OCI-LY1 (cell line): ENCODE data around the gene XRCC6.

Experiments
- H2AFZ ChIP-seq: fragments of 200-600 bp; sonication (generic), shearing (Covaris generic); 2 replicates; pipeline ENCODE4 v1.6.0; 2014; ENCODE audit warnings: antibody characterized with exemption, mild to moderate bottlenecking, low read length
- H3F3A ChIP-seq: fragments of 200-600 bp; sonication (generic), shearing (Covaris generic); 2 replicates; pipeline ENCODE4 v1.6.0; 2014; ENCODE audit warnings: mild to moderate bottlenecking, antibody characterized with exemption, low read length, moderate library complexity; ENCODE audit not compliant: insufficient read depth
- H3K27ac ChIP-seq: fragments of 200-600 bp; sonication (generic); 2 replicates; pipeline ENCODE4 v1.5.1; 2014; ENCODE audit warnings: low read length, mixed run types, mild to moderate bottlenecking, low read depth; ENCODE audit not compliant: poor library complexity, severe bottlenecking
- H3K27me3 ChIP-seq: fragments of 200-600 bp; sonication (generic); 2 replicates; pipeline ENCODE4 v1.6.0; 2014; ENCODE audit warnings: antibody characterized with exemption, mild to moderate bottlenecking, low read length, moderate library complexity; ENCODE audit not compliant: insufficient read depth
- H3K36me3 ChIP-seq: fragments of 200-600 bp; sonication (generic); 2 replicates; pipeline ENCODE4 v1.6.1; 2014; ENCODE audit warnings: mild to moderate bottlenecking, antibody characterized with exemption, low read length, moderate library complexity, mixed read lengths; ENCODE audit not compliant: insufficient read depth
- H3K4me1 ChIP-seq: fragments of 200-600 bp; sonication (generic); 2 replicates; pipeline ENCODE4 v1.5.1; 2014; ENCODE audit warnings: mild to moderate bottlenecking, low read length, moderate library complexity; ENCODE audit not compliant: insufficient read depth, severe bottlenecking
- H3K4me2 ChIP-seq: fragments of 200-600 bp; sonication (generic), shearing (Covaris generic); 2 replicates; pipeline ENCODE4 v1.6.1; 2014; ENCODE audit warnings: low read length
- H3K4me3 ChIP-seq: fragments of 200-600 bp; sonication (generic); 2 replicates; pipeline ENCODE4 v1.5.1; 2014; ENCODE audit warnings: low read length, low read depth, mild to moderate bottlenecking, mixed read lengths; ENCODE audit not compliant: poor library complexity, severe bottlenecking
- H3K79me2 ChIP-seq: fragments of 200-600 bp; shearing (Covaris generic); 2 replicates; pipeline ENCODE4 v1.6.1; 2016; ENCODE audit warnings: mixed run types, low read length, mixed read lengths; ENCODE audit not compliant: insufficient read depth
- H3K9ac ChIP-seq: fragments of 200-600 bp; sonication (generic), shearing (Covaris generic); 2 replicates; pipeline ENCODE4 v1.6.1; 2014; ENCODE audit warnings: mild to moderate bottlenecking, low read length, mixed read lengths
- H3K9me2 ChIP-seq: fragments of 200-600 bp; sonication (generic), shearing (Covaris generic); 2 replicates; pipeline ENCODE4 v1.6.1; 2014; ENCODE audit warnings: low read depth, mild to moderate bottlenecking, low read length, mixed read lengths
- H3K9me3 ChIP-seq: fragments of 200-600 bp; shearing (Covaris generic); 2 replicates; pipeline ENCODE4 v1.6.1; 2014; ENCODE audit warnings: low read length, mixed read lengths
- H4K20me1 ChIP-seq: fragments of 200-600 bp; sonication (generic), shearing (Covaris generic); 2 replicates; pipeline ENCODE4 v1.6.0; 2016; ENCODE audit warnings: mild to moderate bottlenecking, low read length; ENCODE audit not compliant: insufficient read depth
- CTCF ChIP-seq: fragments of 200-600 bp; sonication (generic), shearing (Covaris generic); IDR thresholded peaks from 2 replicates; pipeline ENCODE4 v1.5.1; 2017; ENCODE audit warnings: mild to moderate bottlenecking, antibody characterized with exemption, low read length, moderate library complexity, mixed read lengths
- EZH2 ChIP-seq: fragments of 200-600 bp; sonication (generic), shearing (Covaris generic); IDR thresholded peaks from 2 replicates; pipeline ENCODE4 v1.8.0; 2017; ENCODE audit warnings: borderline replicate concordance, mixed run types, mild to moderate bottlenecking, antibody characterized with exemption, low read length, moderate library complexity, mixed read lengths

XRCC6 gene

DNA sequence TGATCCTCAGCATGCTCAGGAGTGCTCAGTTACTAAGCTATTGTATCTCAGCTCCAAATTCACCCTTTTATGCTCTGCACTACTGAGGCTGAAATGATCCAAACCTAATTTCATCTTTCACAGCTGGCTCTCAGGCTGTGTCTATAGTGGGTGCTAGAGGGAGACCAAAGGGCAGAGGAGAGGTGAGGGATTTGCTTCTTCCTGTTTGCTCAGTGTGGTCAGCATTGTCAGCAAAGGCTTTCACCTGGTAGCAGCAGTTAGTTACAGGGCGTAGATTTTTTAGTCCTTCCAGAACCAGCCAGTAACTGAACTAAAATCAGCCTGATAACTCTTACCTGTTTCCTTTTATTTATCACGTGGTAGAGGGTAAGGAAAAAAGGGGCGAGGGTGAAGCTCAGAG, 33.2 kb downstream of the XRCC6 start:
- Histone ChIP-seq H3K36me3 (peaks cover 89% of the 10 kb centered on the region), H4K20me1 (no peaks in the 10 kb centered on the region), H2AFZ (no peak overlapping the region), H3K4me3 (no peak overlapping the region), H3K9ac (no peak overlapping the region), H3K79me2 (no peaks in the 10 kb centered on the region), H3K27me3 (no peaks in the 10 kb centered on the region), H3K4me1 (no peaks in the 10 kb centered on the region), H3K9me3 (no peaks in the 10 kb centered on the region), H3F3A (no peaks in the 10 kb centered on the region), H3K4me2 (no peak overlapping the region), H3K27ac (no peak overlapping the region), H3K9me2 (no peaks in the 10 kb centered on the region)
- no peak for TF ChIP-seq CTCF
- TF ChIP-seq EZH2 = no peak

GRCh38 chr22:41656556-41656955, 35.5 kb downstream of the XRCC6 start:
- no peak overlapping the region for H3K4me2 ChIP-seq
- TF ChIP-seq CTCF = no peak
- no peak for TF ChIP-seq EZH2
- peaks cover 96% of the 10 kb centered on the region for H3K36me3 ChIP-seq

GRCh38 chr22:41657709-41658108, 36.6 kb downstream of the XRCC6 start:
- no peak overlapping the region for H3K4me3 ChIP-seq
- H3F3A ChIP-seq = no peaks in the 10 kb centered on the region
- H3K27ac ChIP-seq = no peak overlapping the region
- H3K9ac ChIP-seq = no peak overlapping the region
- no peaks in the 10 kb centered on the region for H3K9me3 ChIP-seq
- no peaks in the 10 kb centered on the region for H4K20me1 ChIP-seq
- no peaks in the 10 kb centered on the region for H3K9me2 ChIP-seq
- H3K4me2 ChIP-seq = no peak overlapping the region
- no peaks in the 10 kb centered on the region for H3K27me3 ChIP-seq
- peaks cover 97% of the 10 kb centered on the region for H3K36me3 ChIP-seq
- no peak overlapping the region for H2AFZ ChIP-seq
- TF ChIP-seq CTCF (no peak), EZH2 (no peak)
- no peaks in the 10 kb centered on the region for H3K4me1 ChIP-seq
- H3K79me2 ChIP-seq = no peaks in the 10 kb centered on the region

More at GRCh38 chr22:41656556-41656955, 35.5 kb downstream of the XRCC6 start:
- Histone ChIP-seq H2AFZ (no peak overlapping the region), H3F3A (no peaks in the 10 kb centered on the region), H3K79me2 (no peaks in the 10 kb centered on the region), H3K4me3 (no peak overlapping the region), H4K20me1 (no peaks in the 10 kb centered on the region), H3K9me3 (no peaks in the 10 kb centered on the region), H3K9ac (no peak overlapping the region), H3K27ac (no peak overlapping the region), H3K27me3 (no peaks in the 10 kb centered on the region), H3K9me2 (no peaks in the 10 kb centered on the region), H3K4me1 (no peaks in the 10 kb centered on the region)
